SH-SY5Y (cell line): Measurements from ENCODE around the gene MPEG1.

Source experiments
- GATA2 ChIP-seq: IDR thresholded peaks from 2 replicates; pipeline ENCODE4 v1.6.1; 2011; ENCODE audit warnings: mild to moderate bottlenecking, low read depth, low read length
- GATA3 ChIP-seq: IDR thresholded peaks from 2 replicates; pipeline ENCODE4 v1.6.1; 2011; ENCODE audit warnings: low read depth, mild to moderate bottlenecking, low read length, moderate library complexity

GRCh38 chr11:59191890-59192289, 20.8 kb downstream of the MPEG1 start:
- TF ChIP-seq GATA2 (no peak), GATA3 (no peak)
